H1 (cell line): ENCODE results near the gene DDX47. TPM values are rescaled to one million over a fixed set of nuclear protein-coding genes. Genes with fewer than 3 reads are reported as not detected.

Source experiments
- CTCF ChIA-PET: fragments of 300-600 bp; sonication (Branson Sonifier 250); formaldehyde crosslinking; loops from one replicate; lab custom pipeline; 2021; ENCODE audit not compliant: partially characterized antibody; lab: Charles Lee
- POLR2A ChIA-PET: fragments of 300-600 bp; sonication (Branson Sonifier 250); formaldehyde crosslinking; loops from one replicate; lab custom pipeline; 2021; ENCODE audit warnings: inconsistent platforms; ENCODE audit not compliant: partially characterized antibody; lab: Charles Lee
- DNase-seq, 2 experiments: peaks; one replicate each; pipeline versions ENCODE4 v3.0.0 to v3.0.0-alpha.2; 2010 to 2022; ENCODE audit warnings: low spot score in 2 of 2, low read depth in 1 of 2, mixed read lengths in 1 of 2
- FAIRE-seq: peaks from 2 replicates; lab custom pipeline; 2011; peaks lifted over from hg19 to GRCh38; lab: Jason Lieb, UNC
- H2AFZ ChIP-seq: 2 replicates; pipeline ENCODE4 v1.8.1; 2012; ENCODE audit warnings: low read length, inconsistent platforms
- H2AK5ac ChIP-seq: 2 replicates; pipeline ENCODE4 v1.6.1; 2013; ENCODE audit warnings: low read depth, low read length
- H2BK120ac ChIP-seq: replicated peaks from 2 replicates; pipeline ENCODE3; 2013; ENCODE audit warnings: low read depth, low read length, inconsistent platforms
- H2BK12ac ChIP-seq: 2 replicates; pipeline ENCODE4 v1.6.1; 2013; ENCODE audit warnings: low read depth, low read length
- H2BK15ac ChIP-seq: 2 replicates; pipeline ENCODE4 v1.6.1; 2013; ENCODE audit warnings: low read length
- H2BK20ac ChIP-seq: 2 replicates; pipeline ENCODE4 v1.6.1; 2013; ENCODE audit warnings: low read length
- H2BK5ac ChIP-seq: 2 replicates; pipeline ENCODE4 v1.6.1; 2013; ENCODE audit warnings: low read depth, low read length
- H3K14ac ChIP-seq: 2 replicates; pipeline ENCODE4 v1.6.1; 2013; ENCODE audit warnings: inconsistent platforms; ENCODE audit not compliant: insufficient read length
- H3K18ac ChIP-seq: 2 replicates; pipeline ENCODE4 v1.6.1; 2013; ENCODE audit warnings: low read length; ENCODE audit errors: extremely low read depth
- H3K23ac ChIP-seq: 2 replicates; pipeline ENCODE4 v1.6.1; 2013; ENCODE audit warnings: inconsistent platforms; ENCODE audit not compliant: insufficient read length
- H3K23me2 ChIP-seq: 2 replicates; pipeline ENCODE4 v1.6.1; 2013; ENCODE audit warnings: low read depth, low read length
- H3K27ac ChIP-seq: 2 replicates; pipeline ENCODE4 v1.6.1; 2011; ENCODE audit warnings: low read depth, low read length, inconsistent platforms
- H3K27me3 ChIP-seq, 4 experiments: replicated peaks in 1 of 4; 1 replicate in 1 of 4; 2 replicates in 3 of 4; pipeline versions ENCODE4 v1.6.1 to v1.8.1; 2011 to 2013; ENCODE audit warnings: low read length in 3 of 4, mild to moderate bottlenecking in 3 of 4, inconsistent platforms in 2 of 4, mixed read lengths in 2 of 4, moderate library complexity in 1 of 4; ENCODE audit not compliant: control insufficient read depth in 3 of 4, insufficient read depth in 3 of 4; ENCODE audit errors: extremely low read depth in 1 of 4
- H3K36me3 ChIP-seq, 4 experiments: 2 replicates each; pipeline versions ENCODE4 v1.6.1 to v1.8.1; 2011 to 2013; ENCODE audit warnings: mild to moderate bottlenecking in 4 of 4, low read length in 3 of 4, moderate library complexity in 2 of 4, control low read depth in 1 of 4, inconsistent platforms in 1 of 4; ENCODE audit not compliant: insufficient read depth in 4 of 4, control insufficient read depth in 2 of 4
- H3K4ac ChIP-seq: replicated peaks from 2 replicates; pipeline ENCODE3; 2013; ENCODE audit warnings: low read length, low read depth, mixed read lengths, inconsistent platforms; ENCODE audit not compliant: insufficient read length
- H3K4me1 ChIP-seq, 4 experiments: replicated peaks in 1 of 4; 1 replicate in 1 of 4; 2 replicates in 3 of 4; pipeline versions ENCODE4 v1.6.1 to v1.8.1; 2011 to 2013; ENCODE audit warnings: low read length in 3 of 4, inconsistent platforms in 2 of 4, mixed read lengths in 1 of 4; ENCODE audit not compliant: insufficient read depth in 4 of 4, control insufficient read depth in 3 of 4
- H3K4me2 ChIP-seq, 2 experiments: 2 replicates each; pipeline versions ENCODE4 v1.6.1 to v1.8.1; 2011 to 2013; ENCODE audit warnings: low read depth in 2 of 2, low read length in 2 of 2, control low read depth in 1 of 2, inconsistent platforms in 1 of 2, mild to moderate bottlenecking in 1 of 2; ENCODE audit not compliant: insufficient read depth in 1 of 2
- H3K4me3 ChIP-seq, 4 experiments: fragments of 200-600, 300-600 bp in 1 of 4; sonication (generic), shearing (Covaris generic), sonication (Bioruptor Twin) in 1 of 4; 2 replicates each; pipeline versions ENCODE4 v1.5.1 to v1.8.1; 2011 to 2016; ENCODE audit warnings: low read length in 4 of 4, low read depth in 3 of 4, control low read depth in 2 of 4, inconsistent platforms in 2 of 4, mild to moderate bottlenecking in 2 of 4, mixed read lengths in 1 of 4, moderate library complexity in 1 of 4; ENCODE audit not compliant: insufficient read depth in 2 of 4; ENCODE audit errors: extremely low read depth in 1 of 4
- H3K56ac ChIP-seq: replicated peaks from 2 replicates; pipeline ENCODE3; 2013; ENCODE audit warnings: low read depth, mild to moderate bottlenecking, mixed read lengths, low read length, inconsistent platforms; ENCODE audit not compliant: insufficient read length
- H3K79me1 ChIP-seq: 2 replicates; pipeline ENCODE4 v1.6.1; 2013; ENCODE audit warnings: low read depth, low read length, control low read depth
- H3K79me2 ChIP-seq, 2 experiments: 2 replicates each; pipeline versions ENCODE4 v1.6.1 to v1.8.1; 2012 to 2013; ENCODE audit warnings: low read length in 2 of 2, mild to moderate bottlenecking in 2 of 2, inconsistent platforms in 1 of 2; ENCODE audit not compliant: insufficient read depth in 2 of 2, control insufficient read depth in 1 of 2
- H3K9ac ChIP-seq, 4 experiments: replicated peaks in 1 of 4; 1 replicate in 1 of 4; 2 replicates in 3 of 4; pipeline versions ENCODE4 v1.6.1 to v1.8.1; 2011 to 2013; ENCODE audit warnings: low read depth in 3 of 4, low read length in 3 of 4, control low read depth in 2 of 4, mild to moderate bottlenecking in 2 of 4, moderate library complexity in 2 of 4, inconsistent platforms in 1 of 4; ENCODE audit errors: extremely low read depth in 1 of 4
- H3K9me3 ChIP-seq, 2 experiments: 2 replicates each; pipeline versions ENCODE4 v1.6.1 to v1.8.1; 2012 to 2013; ENCODE audit warnings: mild to moderate bottlenecking in 2 of 2, moderate library complexity in 2 of 2, control low read depth in 1 of 2, inconsistent platforms in 1 of 2, low read depth in 1 of 2, low read length in 1 of 2, mixed read lengths in 1 of 2; ENCODE audit not compliant: insufficient read depth in 2 of 2
- H4K20me1 ChIP-seq, 2 experiments: replicated peaks in 1 of 2; 2 replicates each; pipeline versions ENCODE3 to v1.8.1; 2011 to 2013; ENCODE audit warnings: inconsistent platforms in 2 of 2, low read length in 2 of 2, mild to moderate bottlenecking in 1 of 2; ENCODE audit not compliant: insufficient read depth in 2 of 2, control insufficient read depth in 1 of 2
- H4K5ac ChIP-seq: 2 replicates; pipeline ENCODE4 v1.6.1; 2013; ENCODE audit warnings: low read length, low read depth, mixed read lengths, inconsistent platforms; ENCODE audit not compliant: insufficient read length
- H4K8ac ChIP-seq: 2 replicates; pipeline ENCODE4 v1.8.0; 2013; ENCODE audit warnings: mild to moderate bottlenecking, moderate library complexity, low read length, inconsistent platforms; ENCODE audit not compliant: insufficient read depth; ENCODE audit errors: extremely low read depth
- H4K91ac ChIP-seq: replicated peaks from 2 replicates; pipeline ENCODE3; 2013; ENCODE audit warnings: low read length, mixed read lengths, inconsistent platforms; ENCODE audit not compliant: insufficient read length
- BCL11A ChIP-seq, 2 experiments: IDR thresholded peaks; one replicate each; pipeline ENCODE4 v1.6.1; 2011; ENCODE audit warnings: low read depth in 2 of 2, low read length in 2 of 2, mild to moderate bottlenecking in 2 of 2
- CREB1 ChIP-seq: IDR thresholded peaks from 2 replicates; pipeline ENCODE4 v1.6.1; 2012; ENCODE audit warnings: inconsistent platforms
- CTBP2 ChIP-seq: IDR thresholded peaks from 2 replicates; pipeline ENCODE4 v1.7.0; 2011; ENCODE audit warnings: borderline replicate concordance, mild to moderate bottlenecking, moderate library complexity, mixed read lengths, low read length; ENCODE audit not compliant: insufficient read depth, insufficient read length
- E2F6 ChIP-seq: IDR thresholded peaks from 2 replicates; pipeline ENCODE4 v1.6.1; 2012; ENCODE audit warnings: inconsistent platforms
- EGR1 ChIP-seq: IDR thresholded peaks from 2 replicates; pipeline ENCODE4 v1.6.1; 2011; ENCODE audit warnings: low read depth, low read length, borderline replicate concordance
- PHF8 ChIP-seq: fragments of 200-600 bp; sonication (generic); conservative IDR thresholded peaks from 2 replicates; pipeline ENCODE4 v1.7.1; 2012; ENCODE audit warnings: low read depth, mild to moderate bottlenecking, inconsistent platforms, low read length, moderate library complexity
- POLR2AphosphoS5 ChIP-seq: IDR thresholded peaks from 2 replicates; pipeline ENCODE4 v1.6.1; 2011; ENCODE audit warnings: low read depth, low read length
- SP2 ChIP-seq: IDR thresholded peaks from 2 replicates; pipeline ENCODE4 v1.6.1; 2012; ENCODE audit warnings: mild to moderate bottlenecking, low read length, inconsistent platforms
- SRF ChIP-seq: IDR thresholded peaks from 2 replicates; pipeline ENCODE4 v1.6.1; 2011; ENCODE audit warnings: mild to moderate bottlenecking, low read depth, low read length, moderate library complexity
- TAF7 ChIP-seq: optimal IDR thresholded peaks from 2 replicates; pipeline ENCODE3; 2011; ENCODE audit warnings: low read depth, mild to moderate bottlenecking, inconsistent platforms, low read length, moderate library complexity, borderline replicate concordance
- WGBS, 2 experiments: shearing (Covaris generic) in 1 of 2; methylation state at CpG; one replicate each; pipeline versions ENCODE4 v1.1.6 to v1.1.7; 2013 to 2015; ENCODE audit warnings: low lambda C conversion rate in 2 of 2, mixed read lengths in 2 of 2, inconsistent platforms in 1 of 2, low coverage in 1 of 2, missing lambda C conversion rate in 1 of 2; ENCODE audit not compliant: insufficient replicate concordance in 2 of 2, insufficient coverage in 1 of 2, insufficient read length in 1 of 2; ENCODE audit errors: extremely low coverage in 1 of 2, missing lambda C conversion rate in 1 of 2; 5-methylcytosine and 5-hydroxymethylcytosine counted together
- polyA plus RNA-seq, 7 experiments: library from polyadenylated mRNA; depleted of rRNA in 3 of 7; stranded (reverse) in 5 of 7; unstranded in 2 of 7; fragments of >200 nt in 5 of 7; fragments of 200-250 nt in 2 of 7; gene quantifications; 1 replicate in 5 of 7; 2 replicates in 1 of 7; 4 replicates in 1 of 7; pipeline versions ENCODE4 v1.2.1 to v1.2.3, GENCODE V29; 2011 to 2013; ENCODE audit warnings: missing spikeins in 2 of 7, mixed read lengths in 2 of 7
- total RNA-seq: library from RNA; stranded (reverse); fragmentation: NEBNext Ultra II Directional; extraction: Animal tissue kit (Norgen Biotek cat#: 25700); gene quantifications from 2 replicates; pipeline ENCODE4 v1.2.1, GENCODE V29; 2021
- TF ChIP-seq, protein P1 (sequence below), 3 experiments: IDR thresholded peaks; 1 replicate in 2 of 3; 2 replicates in 1 of 3; pipeline versions ENCODE4 v1.5.1 to v1.6.1; 2011; ENCODE audit warnings: low read length in 3 of 3, mild to moderate bottlenecking in 3 of 3, inconsistent platforms in 2 of 3, low read depth in 1 of 3, moderate library complexity in 1 of 3; ENCODE audit not compliant: insufficient read depth in 1 of 3; ENCODE audit errors: control extremely low read depth in 1 of 3

DDX47 gene
- total and polyA plus RNA-seq, 2 of the 8 experiments (the other 6 are each of a cell fraction or from before 2014, with no cell fraction given): 54.4 to 74.2 TPM

GRCh38 chr12:12798480-12798879 is 14.7 kb upstream of the DDX47 start:
- no peak for FAIRE-seq
- Histone ChIP-seq H3K4me3 (no peak overlapping the region), H3K9me3 (no peaks in the 10 kb centered on the region), H3K4me2 (no peak overlapping the region), H2BK20ac (no peak overlapping the region), H3K23ac (no peak overlapping the region), H3K36me3 (no peaks in the 10 kb centered on the region), H4K91ac (no peak overlapping the region), H3K9ac (no peak overlapping the region), H4K5ac (no peak overlapping the region), H3K79me2 (no peaks in the 10 kb centered on the region), H2BK12ac (no peak overlapping the region), H3K4ac (no peak overlapping the region), H2BK120ac (no peak overlapping the region), H3K27me3 (no peaks in the 10 kb centered on the region), H3K79me1 (no peaks in the 10 kb centered on the region), H4K8ac (no peak overlapping the region), H3K27ac (no peak overlapping the region), H2AK5ac (no peak overlapping the region), H3K23me2 (no peaks in the 10 kb centered on the region), H3K14ac (no peak overlapping the region), H4K20me1 (no peaks in the 10 kb centered on the region), H3K18ac (no peak overlapping the region), H2BK15ac (no peak overlapping the region), H3K4me1 (no peaks in the 10 kb centered on the region), H3K56ac (no peak overlapping the region), H2BK5ac (no peak overlapping the region), H2AFZ (no peak overlapping the region)
- WGBS, 2 experiments: 95% methylated on average over 1 of the region's 1 CpG; no CpG with 5 or more reads in 1 of the 2 experiments
- no peak for DNase-seq
- POLR2A ChIA-PET: interaction anchor here (1.0 kb wide), 1 partner anchor 52 kb away, joined by 3 read pairs; no protein-coding TSS in a partner anchor
- CTCF ChIA-PET: interaction anchor here (1.1 to 3.4 kb wide), 7 partner anchors 10 to 413 kb away, joined by 3 to 17 read pairs (median 4); no protein-coding TSS in a partner anchor
- TF ChIP-seq TAF7: no peak
- no peak for TF ChIP-seq CREB1
- TF ChIP-seq BCL11A (IDR thresholded peaks at IDR 0.05; ENCODE audit: low read depth in 2 of 2, low read length in 2 of 2): no peak
- TF ChIP-seq E2F6: no peak
- TF ChIP-seq SP2: no peak
- TF ChIP-seq CTBP2: no peak
- no peak for TF ChIP-seq PHF8
- no peak for TF ChIP-seq EGR1
- TF ChIP-seq, protein P1, sequence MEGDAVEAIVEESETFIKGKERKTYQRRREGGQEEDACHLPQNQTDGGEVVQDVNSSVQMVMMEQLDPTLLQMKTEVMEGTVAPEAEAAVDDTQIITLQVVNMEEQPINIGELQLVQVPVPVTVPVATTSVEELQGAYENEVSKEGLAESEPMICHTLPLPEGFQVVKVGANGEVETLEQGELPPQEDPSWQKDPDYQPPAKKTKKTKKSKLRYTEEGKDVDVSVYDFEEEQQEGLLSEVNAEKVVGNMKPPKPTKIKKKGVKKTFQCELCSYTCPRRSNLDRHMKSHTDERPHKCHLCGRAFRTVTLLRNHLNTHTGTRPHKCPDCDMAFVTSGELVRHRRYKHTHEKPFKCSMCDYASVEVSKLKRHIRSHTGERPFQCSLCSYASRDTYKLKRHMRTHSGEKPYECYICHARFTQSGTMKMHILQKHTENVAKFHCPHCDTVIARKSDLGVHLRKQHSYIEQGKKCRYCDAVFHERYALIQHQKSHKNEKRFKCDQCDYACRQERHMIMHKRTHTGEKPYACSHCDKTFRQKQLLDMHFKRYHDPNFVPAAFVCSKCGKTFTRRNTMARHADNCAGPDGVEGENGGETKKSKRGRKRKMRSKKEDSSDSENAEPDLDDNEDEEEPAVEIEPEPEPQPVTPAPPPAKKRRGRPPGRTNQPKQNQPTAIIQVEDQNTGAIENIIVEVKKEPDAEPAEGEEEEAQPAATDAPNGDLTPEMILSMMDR (IDR thresholded peaks at IDR 0.05; ENCODE audit: control extremely low read depth in 1 of 3, insufficient read depth in 1 of 3, low read depth in 1 of 3, low read length in 3 of 3): no peak
- TF ChIP-seq POLR2AphosphoS5: no peak
- TF ChIP-seq SRF: no peak
